Bronchial epithelial cell (primary cell): ENCODE measurements around the gene NQO2. TPM values are rescaled to one million over a fixed set of nuclear protein-coding genes. Genes with fewer than 3 reads are reported as not detected.
"Not testable (repeated sequence)": the region's sequence is repeated elsewhere in the genome, so short reads cannot be mapped to it uniquely, and the experiment has no call there.

Experiments used
- DNase-seq: peaks from one replicate; pipeline ENCODE4 v3.0.0-alpha.2; 2010; ENCODE audit warnings: low read depth
- FAIRE-seq: peaks from 2 replicates; lab custom pipeline; 2011; peaks lifted over from hg19 to GRCh38; lab: Jason Lieb, UNC
- H3K27me3 ChIP-seq: 2 replicates; pipeline ENCODE4 v1.5.1; 2011; ENCODE audit warnings: low read length; ENCODE audit not compliant: control insufficient read depth, insufficient read depth
- H3K36me3 ChIP-seq: 2 replicates; pipeline ENCODE4 v1.5.1; 2011; ENCODE audit warnings: low read length; ENCODE audit not compliant: control insufficient read depth, insufficient read depth
- H3K4me3 ChIP-seq: 2 replicates; pipeline ENCODE4 v1.5.1; 2011; ENCODE audit warnings: mild to moderate bottlenecking, low read depth, low read length, control low read depth
- total RNA-seq: library from RNA; depleted of rRNA; stranded (reverse); fragments of >200 nt; gene quantifications from 2 replicates; pipeline ENCODE4 v1.2.1, GENCODE V29; 2014
- TF ChIP-seq, protein P1 (sequence below): IDR thresholded peaks from 2 replicates; pipeline ENCODE4 v1.5.1; 2011; ENCODE audit warnings: mild to moderate bottlenecking, moderate library complexity, low read length, control low read depth, inconsistent platforms; ENCODE audit not compliant: insufficient read depth, severe bottlenecking

NQO2 gene
- total RNA-seq, 1 donor from 2014 or later, result 20.5 TPM

DNA sequence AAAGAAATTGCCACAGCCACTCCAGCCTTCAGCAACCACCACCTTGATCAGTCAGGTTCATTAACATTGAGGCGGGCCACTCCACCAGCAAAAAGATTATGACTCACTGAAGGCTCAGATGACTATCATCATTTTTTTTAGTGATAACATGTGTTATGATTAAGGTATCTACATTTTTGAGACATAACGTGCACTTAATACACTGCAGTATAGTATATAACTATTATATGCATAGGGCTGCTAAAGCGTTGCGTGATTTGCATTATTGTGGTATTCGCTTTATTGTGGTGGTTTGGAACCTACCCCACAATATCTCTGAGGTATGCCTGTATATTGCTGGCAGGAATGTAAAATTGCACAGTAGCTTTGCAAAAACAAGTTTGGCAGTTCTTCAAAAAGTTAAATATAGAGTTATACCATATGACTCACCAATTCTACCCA, 61.8 kb downstream of the NQO2 start:
- TF ChIP-seq, protein P1, sequence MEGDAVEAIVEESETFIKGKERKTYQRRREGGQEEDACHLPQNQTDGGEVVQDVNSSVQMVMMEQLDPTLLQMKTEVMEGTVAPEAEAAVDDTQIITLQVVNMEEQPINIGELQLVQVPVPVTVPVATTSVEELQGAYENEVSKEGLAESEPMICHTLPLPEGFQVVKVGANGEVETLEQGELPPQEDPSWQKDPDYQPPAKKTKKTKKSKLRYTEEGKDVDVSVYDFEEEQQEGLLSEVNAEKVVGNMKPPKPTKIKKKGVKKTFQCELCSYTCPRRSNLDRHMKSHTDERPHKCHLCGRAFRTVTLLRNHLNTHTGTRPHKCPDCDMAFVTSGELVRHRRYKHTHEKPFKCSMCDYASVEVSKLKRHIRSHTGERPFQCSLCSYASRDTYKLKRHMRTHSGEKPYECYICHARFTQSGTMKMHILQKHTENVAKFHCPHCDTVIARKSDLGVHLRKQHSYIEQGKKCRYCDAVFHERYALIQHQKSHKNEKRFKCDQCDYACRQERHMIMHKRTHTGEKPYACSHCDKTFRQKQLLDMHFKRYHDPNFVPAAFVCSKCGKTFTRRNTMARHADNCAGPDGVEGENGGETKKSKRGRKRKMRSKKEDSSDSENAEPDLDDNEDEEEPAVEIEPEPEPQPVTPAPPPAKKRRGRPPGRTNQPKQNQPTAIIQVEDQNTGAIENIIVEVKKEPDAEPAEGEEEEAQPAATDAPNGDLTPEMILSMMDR, result peak; percentile 24
- no peak for FAIRE-seq
- Histone ChIP-seq H3K36me3 (no peaks in the 10 kb centered on the region), H3K4me3 (no peak overlapping the region), H3K27me3 (no peaks in the 10 kb centered on the region)
- DNase-seq, result peak; percentile 89

DNA sequence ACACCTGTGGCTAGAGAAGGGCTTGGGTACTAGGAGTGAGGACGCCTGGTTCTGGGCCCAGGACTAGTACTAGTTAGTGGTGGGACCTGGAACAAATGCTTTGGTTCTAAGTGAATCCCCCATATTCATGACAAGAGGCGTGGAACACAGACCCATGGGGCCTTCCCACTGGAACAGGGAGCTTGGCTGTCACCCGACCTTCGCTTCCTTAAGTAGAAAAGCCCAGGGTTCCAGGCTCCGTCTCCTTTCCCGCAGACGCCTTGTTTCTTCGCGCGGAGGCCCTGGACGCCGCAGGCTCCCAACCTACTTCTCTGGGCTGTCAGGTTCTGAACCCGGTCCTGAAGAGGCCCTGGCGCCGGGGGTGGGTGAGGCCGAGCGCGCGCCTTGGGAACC, 63.6 kb downstream of the NQO2 start:
- DNase-seq, H3K27me3 ChIP-seq, FAIRE-seq, H3K36me3 ChIP-seq: not testable (repeated sequence)
- H3K4me3 ChIP-seq, result peak overlapping the region; percentile 58

DNA sequence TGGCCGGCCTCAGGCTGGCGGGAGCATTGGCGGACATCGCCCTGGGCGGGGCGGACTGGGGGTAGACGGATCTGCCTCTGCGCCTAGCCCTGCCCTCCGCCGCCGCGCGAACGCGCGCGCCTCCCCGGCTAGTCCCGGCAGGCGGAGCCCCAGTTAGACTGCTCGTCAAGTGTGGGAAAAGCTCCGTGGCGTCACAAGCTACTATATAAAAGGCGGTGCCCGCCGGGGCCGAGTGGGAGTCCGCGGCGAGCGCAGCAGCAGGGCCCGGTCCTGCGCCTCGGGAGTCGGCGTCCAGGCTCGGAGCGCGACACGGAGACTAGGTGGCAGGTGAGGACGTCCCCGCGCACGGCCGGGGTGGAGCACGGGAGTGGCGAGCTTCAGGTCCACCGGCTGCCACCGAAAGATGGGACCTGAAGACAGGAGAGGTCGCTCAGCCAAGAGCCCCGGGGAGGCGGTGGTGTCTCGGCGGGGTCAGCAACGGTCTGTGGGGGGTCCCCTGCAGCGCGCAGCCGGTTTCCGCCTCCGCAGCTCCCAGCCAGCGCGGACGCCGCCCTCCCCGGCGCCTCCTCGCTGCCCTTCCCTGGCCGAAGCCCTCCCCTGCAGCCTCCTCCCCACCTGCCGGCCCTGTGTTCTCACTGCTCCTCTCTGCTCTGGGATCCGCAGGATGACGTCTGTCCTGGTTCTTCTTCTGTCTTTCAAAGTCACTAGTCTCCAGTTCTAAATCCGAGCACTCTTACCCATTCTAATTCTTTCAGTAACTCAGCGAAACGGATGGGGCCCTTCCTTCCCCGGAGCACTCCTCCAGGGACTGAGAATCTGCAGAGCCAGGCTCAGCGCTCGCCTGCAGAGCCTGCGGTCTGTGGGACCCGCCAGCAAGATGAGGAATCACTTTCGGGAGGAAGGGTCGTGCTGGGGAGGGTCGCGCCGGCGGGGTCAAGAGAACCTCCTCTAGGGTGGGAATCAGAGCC, 64.3 kb downstream of the NQO2 start:
- H3K4me3 ChIP-seq, result peak overlapping the region; percentile 58
- H3K27me3 ChIP-seq, result no peaks in the 10 kb centered on the region
- no peak for FAIRE-seq
- H3K36me3 ChIP-seq, result no peaks in the 10 kb centered on the region
- TF ChIP-seq, protein P1, result peak; percentile 18
- peak; percentile 83 for DNase-seq

DNA sequence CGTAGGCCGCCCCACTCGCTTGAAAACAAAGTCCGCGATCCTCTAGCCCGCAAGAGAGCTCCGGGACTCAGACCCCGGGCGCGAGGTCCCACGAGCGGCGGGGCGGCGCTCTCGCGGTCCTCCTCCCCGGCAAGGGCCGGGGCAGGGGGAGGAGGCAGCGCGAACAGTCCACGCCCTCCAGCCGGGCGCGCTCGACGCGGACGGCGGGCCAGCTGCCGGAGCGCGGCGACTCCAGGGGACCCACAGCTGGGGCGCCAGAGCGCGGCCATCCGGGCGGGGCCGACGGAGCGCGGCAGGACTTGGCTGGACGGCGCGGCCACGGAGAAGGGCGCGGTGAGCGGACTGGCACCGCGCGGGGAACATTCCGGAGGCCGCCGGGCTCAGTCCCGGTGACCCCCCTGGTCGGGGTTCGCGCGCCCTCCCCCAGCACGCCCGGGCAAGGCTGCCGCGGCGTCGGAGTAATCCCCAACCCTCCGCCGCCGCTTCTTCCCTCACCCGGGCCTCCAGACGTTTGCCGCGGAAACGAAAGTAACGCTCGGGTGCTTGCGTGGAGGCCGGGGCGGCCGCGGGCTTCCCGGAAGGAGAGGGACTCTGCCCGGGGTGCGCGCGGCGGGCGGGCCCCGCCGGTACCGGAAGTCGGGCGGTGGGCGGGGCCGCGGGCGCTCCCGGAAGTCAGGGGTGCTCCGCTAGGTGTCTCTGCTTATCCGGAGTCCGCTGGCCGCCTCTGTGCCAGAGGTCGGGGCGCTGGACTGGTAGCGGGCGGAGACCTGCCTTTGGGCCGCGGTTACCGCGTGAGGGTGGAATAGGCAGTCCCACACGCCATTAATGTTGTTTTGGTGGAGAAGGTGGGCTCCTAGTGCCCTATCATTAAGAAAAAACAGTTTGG, 68.9 kb downstream of the NQO2 start, which contains the start of gene RIPK1:
TSS of gene RIPK1 (plus strand) at position 166 of the 886 bp plus-strand sequence. CDS start 8,330 bp downstream, outside the sequence.
- Histone ChIP-seq H3K4me3 (peak within 1 kb of the TSS; percentile 87), H3K27me3 (no peaks in the 10 kb centered on the region), H3K36me3 (peaks cover 4% of the 10 kb centered on the region)
- FAIRE-seq, result no peak
- DNase-seq, result peak; percentile 64
- TF ChIP-seq, protein P1, result peak; percentile 54

Other genes starting within 250 kb of the NQO2 start
- 0.13 and 0.26 TPM in 2 replicates for gene MYLK4, start 249.0 kb upstream of the NQO2 start, total RNA-seq
- 47.9 and 58.4 TPM in 2 replicates for gene WRNIP1, start 234.5 kb upstream of the NQO2 start, total RNA-seq
- 142 and 372 TPM in 2 replicates for gene SERPINB1, start 158.0 kb upstream of the NQO2 start, total RNA-seq
- gene SERPINB9, start 96.6 kb upstream of the NQO2 start, total RNA-seq, result 0.79 and 2.3 TPM in 2 replicates
- gene SERPINB6, start 28.3 kb upstream of the NQO2 start, total RNA-seq, result 34.3 and 48.7 TPM in 2 replicates
- gene RIPK1, start 68.6 kb downstream of the NQO2 start, total RNA-seq, result 12.6 and 17.4 TPM in 2 replicates
- gene BPHL, start 118.8 kb downstream of the NQO2 start, total RNA-seq, result 9.5 and 15.1 TPM in 2 replicates
- gene TUBB2A, start 157.7 kb downstream of the NQO2 start, total RNA-seq, result 25.3 and 106 TPM in 2 replicates
- gene TUBB2B, start 227.8 kb downstream of the NQO2 start, total RNA-seq, result under 0.01 and 2.2 TPM in 2 replicates